Suprapubic skin (tissue), 4 donors: ENCODE data around the gene MCUR1.

Source experiments
- CTCF ChIP-seq, 2 donors: fragments of 200-600 bp in 1 of 2; fragments of 450-650 bp in 1 of 2; sonication (generic) in 1 of 2; IDR thresholded peaks; one replicate each; pipeline ENCODE4 v1.5.1; 2016 to 2019; ENCODE audit warnings: antibody characterized with exemption in 2 of 2, mild to moderate bottlenecking in 1 of 2, moderate library complexity in 1 of 2
- EP300 ChIP-seq: sonication (generic); formaldehyde crosslinking; IDR thresholded peaks from one replicate; pipeline ENCODE4 v1.6.1; 2017; ENCODE audit warnings: antibody characterized with exemption
- POLR2A ChIP-seq, 2 donors: fragments of 450-650 bp; IDR thresholded peaks; one replicate each; pipeline ENCODE4 v1.6.1; 2017; ENCODE audit warnings: antibody characterized with exemption in 2 of 2, mild to moderate bottlenecking in 2 of 2, moderate library complexity in 2 of 2
- POLR2AphosphoS5 ChIP-seq, 3 donors: sonication (generic); formaldehyde crosslinking; IDR thresholded peaks; one replicate each; pipeline ENCODE4 v1.6.1; 2017; ENCODE audit warnings: antibody characterized with exemption in 3 of 3

- TF ChIP-seq CTCF (IDR thresholded peaks at IDR 0.05) = no peak
- TF ChIP-seq POLR2AphosphoS5 (IDR thresholded peaks at IDR 0.05) = no peak
- no peak for TF ChIP-seq POLR2A (IDR thresholded peaks at IDR 0.05)
- no peak for TF ChIP-seq EP300
Observed at GRCh38 chr6:13825871-13826270, 11.5 kb upstream of the MCUR1 start.
